Heart left ventricle (tissue), 16 donors: Measurements from ENCODE around the gene LATS1. TPM values are rescaled to one million over a fixed set of nuclear protein-coding genes. Genes with fewer than 3 reads are reported as not detected.
"Not testable (repeated sequence)": the region's sequence is repeated elsewhere in the genome, so short reads cannot be mapped to it uniquely, and the experiment has no call there.

ENCODE experiments used
- ATAC-seq, 4 donors: fragments of 200-7000 bp; cut with Tn5 transposase; one replicate each; pipeline ENCODE4 v1.9.1; 2020 to 2022; ENCODE audit warnings: moderate library complexity in 4 of 4, mild to moderate bottlenecking in 3 of 4, moderate number of reproducible peaks in 1 of 4
- DNase-seq, 5 donors: peaks; one replicate each; pipeline ENCODE4 v3.0.0-alpha.2; 2020
- H3K27ac ChIP-seq, 12 donors: fragments of 200-600 bp; sonication (generic) in 4 of 12; one replicate each; pipeline versions ENCODE4 v1.5.0 to v1.8.0; 2016 to 2022; ENCODE audit warnings: mild to moderate bottlenecking in 2 of 12
- H3K27me3 ChIP-seq, 9 donors: fragments of 200-600 bp; sonication (generic) in 2 of 9; one replicate each; pipeline versions ENCODE4 v1.5.1 to v1.8.0; 2016 to 2022; ENCODE audit warnings: mild to moderate bottlenecking in 3 of 9
- H3K36me3 ChIP-seq, 9 donors: fragments of 200-600 bp; sonication (generic) in 2 of 9; one replicate each; pipeline versions ENCODE4 v1.5.0 to v1.8.0; 2018 to 2022; ENCODE audit warnings: mild to moderate bottlenecking in 2 of 9
- H3K4me1 ChIP-seq, 12 donors: fragments of 200-600 bp; sonication (generic) in 4 of 12; one replicate each; pipeline versions ENCODE4 v1.5.0 to v1.8.0; 2016 to 2022; ENCODE audit warnings: mild to moderate bottlenecking in 3 of 12
- H3K4me3 ChIP-seq, 12 donors: fragments of 200-600 bp; sonication (generic) in 4 of 12; one replicate each; pipeline versions ENCODE4 v1.5.0 to v1.8.0; 2017 to 2022; ENCODE audit warnings: mild to moderate bottlenecking in 9 of 12, moderate library complexity in 4 of 12
- H3K9me3 ChIP-seq, 12 donors: fragments of 200-600 bp; sonication (generic) in 4 of 12; one replicate each; pipeline versions ENCODE4 v1.5.0 to v1.8.0; 2016 to 2022; ENCODE audit warnings: mild to moderate bottlenecking in 1 of 12
- POLR2A ChIP-seq, 2 donors: fragments of 450-650 bp; IDR thresholded peaks; one replicate each; pipeline ENCODE4 v1.6.1; 2017; ENCODE audit warnings: antibody characterized with exemption in 2 of 2, mild to moderate bottlenecking in 2 of 2, moderate library complexity in 2 of 2
- WGBS, 4 donors: extraction: QIAGEN DNeasy Blood & Tissue Kit in 2 of 4; methylation state at CpG; one replicate each; pipeline versions ENCODE4 v1.1.5 to v1.1.7; 2013 to 2018; 5-methylcytosine and 5-hydroxymethylcytosine counted together
- intact Hi-C, 10 donors: fragments of 100-400 bp; cut with DNase I; formaldehyde crosslinking; loops; one replicate each; pipeline versions ENCODE4 v1.11.1 to v1.14.2; 2022
- polyA plus RNA-seq, 2 donors: library from polyadenylated mRNA; stranded (reverse); fragments of 200-250 nt; gene quantifications; one replicate each; pipeline ENCODE4 v1.2.3, GENCODE V29; 2013
- total RNA-seq, 9 donors: library from RNA; depleted of rRNA in 2 of 9; stranded (reverse); fragments of >200 nt in 2 of 9; fragmentation: NEBNext Ultra II Directional in 3 of 9; extraction: Animal tissue kit (Norgen Biotek cat#: 25700) in 3 of 9; gene quantifications; one replicate each; pipeline versions ENCODE4 v1.1.0 to v1.2.4, GENCODE V29; 2016 to 2023
- TF ChIP-seq, protein P1 (sequence below), 12 donors: fragments of 200-600 bp; sonication (generic) in 4 of 12; IDR thresholded peaks; one replicate each; pipeline versions ENCODE4 v1.5.0 to v1.8.0; 2018 to 2022; ENCODE audit warnings: antibody characterized with exemption in 12 of 12, mild to moderate bottlenecking in 5 of 12
- donor health status: ischemic (EF 13 %, LVEDD 7.1; RV severe dilation, severe dysfunction).
- donor health status: healthy with polysubstance abuse.
- donor health status: DM: no; HTN: yes; CAD: no.
- donor health status: DM: no; HTN: no; CAD: no.
- donor health status: ischemic (EF 25% LVEDD 6.9; RV normal size, moderate dysfunction).
- donor health status: ischemic (EF 25% LVEDD 5.7; RV mildly dilated, moderate dysfunction).
- donor health status: healthy.
- donor health status: DM: yes; HTN: yes; CAD: no.
- donor health status: ischemic (EF 35%, LVEDD 5.7; RV mildly dilated, moderate dysfunction).
- donor health status: nonischemic (EF 11% LVEDD 7.7; RV severe dilation, severe dysfunction).
- donor health status: DM: yes; HTN: yes; CAD: no.
- donor health status: PGD.
- donor health status: ischemic (EF 29% LVEDD 5.4; RV normal size, mild dysfunction).
- donor health status: nonischemic (EF 23%, LVEDD 6.1; RV moderate dilation, normal function).

LATS1 gene
- total and polyA plus RNA-seq, 11 donors: 5.3 to 18.5 (median 10.4) TPM

DNA sequence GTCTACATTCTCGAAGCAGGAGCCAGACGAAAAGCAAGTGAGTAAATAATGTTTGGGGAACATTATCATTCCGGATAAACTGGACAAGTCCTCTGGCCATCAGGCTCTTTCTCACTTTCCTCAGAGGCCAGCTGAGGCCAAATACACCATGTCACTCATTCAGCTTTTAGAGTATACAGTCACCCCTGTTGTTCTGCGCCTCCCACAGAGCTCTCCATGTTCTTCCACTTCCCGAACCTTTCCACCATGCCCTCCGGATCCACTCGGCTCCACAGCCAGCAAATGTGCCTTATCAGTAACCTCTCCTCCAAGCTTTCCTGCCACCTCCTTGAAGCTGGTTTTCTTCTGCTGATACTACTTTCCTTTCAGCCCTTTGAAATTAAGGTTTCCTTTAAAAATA lies 31.7 kb downstream of the LATS1 start:
- DNase-seq (no peak), ATAC-seq (peak in 3 of 4 donors; percentile 32 to 38 (median 36))
- peak overlapping the region in 4 of 12 donors; percentile 5 to 45 (median 26) for H3K27ac ChIP-seq
- no peak overlapping the region for H3K4me3 ChIP-seq
- intact Hi-C loops: no loop called here
- 57 to 61% (median 57%) methylated on average over 7 of the region's 7 CpGs for WGBS, 4 donors
- H3K27me3 ChIP-seq: no peaks in the 10 kb centered on the region
- H3K4me1 ChIP-seq: peaks cover 0 to 17% (median 5%) of the 10 kb centered on the region in 12 donors
- TF ChIP-seq, protein P1, sequence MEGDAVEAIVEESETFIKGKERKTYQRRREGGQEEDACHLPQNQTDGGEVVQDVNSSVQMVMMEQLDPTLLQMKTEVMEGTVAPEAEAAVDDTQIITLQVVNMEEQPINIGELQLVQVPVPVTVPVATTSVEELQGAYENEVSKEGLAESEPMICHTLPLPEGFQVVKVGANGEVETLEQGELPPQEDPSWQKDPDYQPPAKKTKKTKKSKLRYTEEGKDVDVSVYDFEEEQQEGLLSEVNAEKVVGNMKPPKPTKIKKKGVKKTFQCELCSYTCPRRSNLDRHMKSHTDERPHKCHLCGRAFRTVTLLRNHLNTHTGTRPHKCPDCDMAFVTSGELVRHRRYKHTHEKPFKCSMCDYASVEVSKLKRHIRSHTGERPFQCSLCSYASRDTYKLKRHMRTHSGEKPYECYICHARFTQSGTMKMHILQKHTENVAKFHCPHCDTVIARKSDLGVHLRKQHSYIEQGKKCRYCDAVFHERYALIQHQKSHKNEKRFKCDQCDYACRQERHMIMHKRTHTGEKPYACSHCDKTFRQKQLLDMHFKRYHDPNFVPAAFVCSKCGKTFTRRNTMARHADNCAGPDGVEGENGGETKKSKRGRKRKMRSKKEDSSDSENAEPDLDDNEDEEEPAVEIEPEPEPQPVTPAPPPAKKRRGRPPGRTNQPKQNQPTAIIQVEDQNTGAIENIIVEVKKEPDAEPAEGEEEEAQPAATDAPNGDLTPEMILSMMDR (IDR thresholded peaks at IDR 0.05): no peak
- TF ChIP-seq POLR2A (IDR thresholded peaks at IDR 0.05): no peak
- no peaks in the 10 kb centered on the region for H3K9me3 ChIP-seq
- H3K36me3 ChIP-seq: peaks cover 0 to 76% (median 61%) of the 10 kb centered on the region in 9 donors

DNA sequence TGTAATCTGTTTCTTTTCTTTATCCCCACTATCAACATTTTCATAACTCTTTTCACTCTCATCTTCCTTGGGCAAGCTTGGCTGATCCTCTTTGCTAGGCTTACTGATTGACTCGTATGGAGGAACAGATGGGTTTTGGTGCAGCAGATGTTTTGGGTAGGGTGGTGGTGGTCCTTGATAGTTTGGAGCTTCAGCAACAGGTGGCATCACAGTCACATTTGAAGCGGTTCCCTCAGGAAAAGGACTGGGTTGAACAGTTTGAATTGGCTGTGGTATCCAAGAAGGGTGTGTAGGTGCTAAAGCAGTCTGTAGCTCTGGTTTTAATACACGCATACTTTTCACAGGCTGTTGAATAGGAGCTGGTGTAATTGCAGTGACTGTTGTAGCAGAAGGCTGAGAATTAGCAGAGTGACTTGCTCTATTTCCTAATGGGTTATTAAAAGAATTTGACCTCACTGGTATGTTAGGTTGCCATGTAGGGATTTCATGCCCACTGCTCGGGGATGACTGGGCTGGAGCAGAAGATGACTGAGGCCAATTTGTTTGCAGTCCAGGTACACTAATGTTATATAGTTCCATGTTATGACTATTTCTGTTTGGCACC lies 34.5 kb downstream of the LATS1 start:
- DNase-seq: peak in 2 of 5 donors; percentile 13 to 46
- peaks cover 0 to 70% (median 58%) of the 10 kb centered on the region in 9 donors for H3K36me3 ChIP-seq
- intact Hi-C loops: no loop called here

DNA sequence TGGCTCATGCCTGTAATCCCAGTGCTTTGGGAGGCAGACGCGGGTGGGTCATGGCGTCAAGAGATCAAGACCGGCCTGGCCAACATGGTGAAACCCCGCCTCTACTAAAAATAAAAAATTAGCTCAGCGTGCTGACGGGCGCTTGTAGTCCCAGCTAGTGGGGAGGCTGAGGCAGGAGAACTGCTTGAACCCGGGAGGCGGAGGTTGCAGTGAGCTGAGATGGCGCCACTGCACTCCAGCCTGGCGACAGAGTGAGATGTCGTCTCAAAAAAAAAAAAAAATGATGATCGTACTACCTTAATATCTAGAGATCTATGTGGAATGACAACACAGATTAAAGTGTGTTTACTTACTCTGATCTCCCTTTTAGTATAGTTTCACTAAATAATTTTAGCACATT lies 36.1 kb downstream of the LATS1 start:
- H3K4me1 ChIP-seq: peaks cover 0 to 23% (median 8%) of the 10 kb centered on the region in 12 donors
- peaks cover 0 to 76% (median 60%) of the 10 kb centered on the region in 9 donors for H3K36me3 ChIP-seq
- H3K27me3 ChIP-seq, H3K9me3 ChIP-seq, DNase-seq, H3K4me3 ChIP-seq, intact Hi-C loops, ATAC-seq: not testable (repeated sequence)
- peak overlapping the region in 4 of 12 donors; percentile 1 to 11 (median 4) for H3K27ac ChIP-seq
- WGBS, 4 donors: 92 to 95% (median 93%) methylated on average over 14 of the region's 14 CpGs

More for the DNA sequence above, 34.5 kb downstream of the LATS1 start:
- 66 to 75% (median 68%) methylated on average over 4 of the region's 4 CpGs for WGBS, 4 donors
- H3K4me3 ChIP-seq: no peak overlapping the region
- no peak for TF ChIP-seq POLR2A (IDR thresholded peaks at IDR 0.05)
- TF ChIP-seq, protein P1 (IDR thresholded peaks at IDR 0.05): no peak
- H3K27me3 ChIP-seq: no peaks in the 10 kb centered on the region
- peak overlapping the region; percentile 5 to 79 (median 67) for H3K27ac ChIP-seq
- H3K9me3 ChIP-seq: no peaks in the 10 kb centered on the region
- ATAC-seq: peak; percentile 79 to 93 (median 91)
- H3K4me1 ChIP-seq: peaks cover 0 to 23% (median 8%) of the 10 kb centered on the region in 12 donors

DNA sequence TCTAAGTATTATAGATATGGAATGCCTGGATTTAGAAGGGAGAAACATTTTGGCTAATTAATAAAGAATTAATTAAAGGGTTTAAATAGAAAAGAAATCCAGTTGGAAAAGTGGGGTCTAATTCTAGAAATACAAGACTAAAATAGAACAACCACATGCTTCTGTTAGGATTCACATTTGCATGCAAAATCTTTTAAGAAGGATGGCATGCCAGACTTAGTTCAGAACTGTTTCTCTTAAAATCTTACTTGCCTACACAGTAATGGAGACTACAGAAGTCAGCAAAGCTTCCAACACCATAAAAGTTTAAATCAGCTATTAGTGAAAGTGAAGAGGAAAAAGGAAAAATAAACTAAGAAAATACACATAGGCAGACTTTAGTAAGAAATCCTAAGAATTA lies 36.7 kb downstream of the LATS1 start:
- Histone ChIP-seq H3K4me3 (no peak overlapping the region), H3K27me3 (no peaks in the 10 kb centered on the region), H3K27ac (peak overlapping the region in 6 of 12 donors; percentile 1 to 30 (median 8)), H3K4me1 (peaks cover 0 to 21% (median 6%) of the 10 kb centered on the region in 12 donors), H3K36me3 (peaks cover 0 to 81% (median 65%) of the 10 kb centered on the region in 9 donors), H3K9me3 (no peaks in the 10 kb centered on the region)
- DNase-seq (no peak), ATAC-seq (no peak)
- intact Hi-C loops: no loop called here
- TF ChIP-seq, protein P1 (IDR thresholded peaks at IDR 0.05): no peak
- no peak for TF ChIP-seq POLR2A (IDR thresholded peaks at IDR 0.05)
